Measurements from ENCODE around the gene BARX2. TPM values are rescaled to one million over a fixed set of nuclear protein-coding genes. Genes with fewer than 3 reads are reported as not detected.

BARX2 gene
- total and polyA plus RNA-seq, 5 donors: not detected

DNA sequence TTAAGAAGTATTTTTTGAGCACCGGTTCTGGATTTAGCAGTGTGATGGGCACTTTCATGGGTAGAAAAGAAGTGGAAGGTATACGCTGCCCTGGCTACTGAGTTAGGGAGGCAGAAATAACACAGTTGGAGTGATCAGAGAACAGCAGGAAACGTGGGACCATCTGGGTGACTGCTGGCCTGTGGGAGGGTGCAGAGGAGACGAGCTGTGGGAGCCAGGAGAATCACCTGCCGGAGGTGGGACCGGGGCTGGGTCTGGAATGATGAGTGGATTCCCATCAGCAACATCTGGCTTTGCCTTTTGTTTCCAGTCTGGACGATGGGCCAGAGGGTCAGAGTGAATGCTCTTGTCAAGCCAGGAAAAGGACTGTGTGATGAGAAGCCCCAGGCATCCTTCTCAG lies 66.5 kb downstream of the BARX2 start:
- 68% methylated on average over 7 of the region's 7 CpGs for WGBS
- Histone ChIP-seq H3K4me3 (ENCODE audit: low read length) (no peak overlapping the region), H3K27me3 (ENCODE audit: control insufficient read depth, insufficient read depth) (no peaks in the 10 kb centered on the region), H3K9me3 (ENCODE audit: control insufficient read depth, low read length) (no peaks in the 10 kb centered on the region), H3K27ac (ENCODE audit: low read length) (no peak overlapping the region), H3K4me1 (ENCODE audit: control insufficient read depth, insufficient read depth, low read length) (no peaks in the 10 kb centered on the region)
- no peak for ATAC-seq
- intact Hi-C loops (cut with DNase I): no loop called here
- DNase-seq: no peak

DNA sequence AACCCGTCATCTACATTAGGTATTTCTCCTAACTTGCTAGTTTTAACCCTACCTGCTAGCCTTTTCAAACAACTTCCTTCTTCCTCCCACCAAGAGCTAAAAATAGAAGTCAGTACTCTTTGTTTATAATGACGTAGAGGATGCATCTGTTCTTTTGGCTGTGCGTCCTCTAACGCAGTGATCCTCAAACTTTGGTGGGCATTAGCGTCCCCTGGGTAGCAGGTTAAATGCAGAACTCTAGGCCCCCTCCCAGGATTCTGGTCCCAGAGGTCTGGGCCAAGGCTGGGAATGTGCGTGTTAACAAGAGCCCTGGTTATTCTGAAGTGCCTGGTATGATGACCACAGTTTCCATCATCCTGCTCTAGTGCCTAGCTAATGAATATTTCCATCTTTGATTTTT lies 67.6 kb downstream of the BARX2 start:
- ATAC-seq (no peak), DNase-seq (no peak)
- Histone ChIP-seq H3K27me3 (ENCODE audit: control insufficient read depth, insufficient read depth) (no peaks in the 10 kb centered on the region), H3K9me3 (ENCODE audit: control insufficient read depth, low read length) (no peaks in the 10 kb centered on the region), H3K4me1 (ENCODE audit: control insufficient read depth, insufficient read depth, low read length) (no peaks in the 10 kb centered on the region), H3K27ac (ENCODE audit: low read length) (no peak overlapping the region), H3K4me3 (ENCODE audit: low read length) (no peak overlapping the region)
- intact Hi-C loops (cut with DNase I): no loop called here
- 49% methylated on average over 6 of the region's 6 CpGs for WGBS

DNA sequence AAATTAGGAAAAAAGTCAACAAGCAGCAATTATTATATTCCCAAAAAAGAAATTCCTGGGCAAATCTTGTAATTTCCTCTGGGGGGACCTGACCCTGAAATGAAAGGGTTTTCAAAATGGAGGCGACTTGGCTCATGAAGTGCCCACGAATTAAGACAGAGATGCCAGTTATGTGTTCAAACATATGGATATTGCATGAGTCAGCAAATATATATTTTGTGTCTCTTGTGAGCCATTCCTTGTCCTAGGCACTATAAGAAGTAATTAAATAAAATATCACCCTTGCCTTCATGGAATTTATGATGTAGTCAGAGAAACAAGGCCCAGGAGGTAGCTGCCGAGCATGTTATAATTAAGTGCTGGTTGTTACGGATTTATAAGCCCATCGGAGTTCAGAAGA lies 68.6 kb downstream of the BARX2 start:
- WGBS: 77% methylated on average over 5 of the region's 5 CpGs
- intact Hi-C loops (cut with DNase I): no loop called here

DNA sequence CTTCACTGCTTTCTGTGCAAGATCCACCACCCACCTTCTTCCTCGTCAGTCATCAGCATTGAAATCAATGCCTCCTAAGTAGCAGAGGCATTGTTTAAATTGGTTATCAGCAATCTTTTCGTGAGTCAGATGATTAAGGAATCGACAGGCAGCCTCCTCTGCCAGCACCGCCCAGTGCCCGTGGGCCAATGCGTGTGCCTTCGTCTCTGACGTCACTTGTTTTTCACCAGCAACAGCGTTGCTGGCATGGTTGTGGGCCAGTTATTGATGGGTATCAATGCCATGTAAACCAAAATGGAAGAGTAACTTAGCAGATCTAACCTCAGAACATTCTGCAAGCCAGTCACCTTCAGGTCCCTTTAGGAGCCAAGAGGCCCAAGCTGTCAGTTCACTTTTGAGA lies 69.6 kb downstream of the BARX2 start:
- no peaks in the 10 kb centered on the region for H3K4me1 ChIP-seq (ENCODE audit: control insufficient read depth, insufficient read depth, low read length)
- 85% methylated on average over 9 of the region's 9 CpGs for WGBS
- ATAC-seq: no peak
- H3K27ac ChIP-seq (ENCODE audit: low read length): no peak overlapping the region
- H3K4me3 ChIP-seq (ENCODE audit: low read length): no peak overlapping the region
- no peak for DNase-seq
- no peaks in the 10 kb centered on the region for H3K9me3 ChIP-seq (ENCODE audit: control insufficient read depth, low read length)
- intact Hi-C loops (cut with DNase I): no loop called here
- no peaks in the 10 kb centered on the region for H3K27me3 ChIP-seq (ENCODE audit: control insufficient read depth, insufficient read depth)

More for the DNA sequence above, 68.6 kb downstream of the BARX2 start:
- Histone ChIP-seq H3K27me3 (ENCODE audit: control insufficient read depth, insufficient read depth) (no peaks in the 10 kb centered on the region), H3K27ac (ENCODE audit: low read length) (no peak overlapping the region), H3K4me3 (ENCODE audit: low read length) (no peak overlapping the region), H3K9me3 (ENCODE audit: control insufficient read depth, low read length) (no peaks in the 10 kb centered on the region), H3K4me1 (ENCODE audit: control insufficient read depth, insufficient read depth, low read length) (no peaks in the 10 kb centered on the region)
- ATAC-seq: no peak
- DNase-seq: no peak

DNA sequence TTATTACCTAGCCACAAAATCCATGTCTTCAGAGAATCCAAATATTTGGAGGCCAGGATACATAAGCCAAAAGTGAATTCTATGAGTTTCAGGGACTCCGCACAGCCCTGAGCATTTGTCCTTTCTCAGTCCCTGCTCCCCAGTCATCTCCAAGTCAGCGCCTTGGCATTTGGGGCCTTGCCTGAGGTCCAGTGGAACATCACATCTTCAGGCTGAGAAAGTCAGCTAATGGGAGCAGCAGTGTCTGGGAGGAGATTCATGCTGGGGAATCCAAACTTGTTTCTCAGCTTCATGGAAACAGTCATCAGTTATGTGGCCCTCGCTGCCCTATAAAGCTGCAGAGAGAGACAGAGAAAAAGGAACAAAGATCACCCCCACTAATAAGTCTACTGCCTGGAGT lies 70.9 kb downstream of the BARX2 start:
- DNase-seq: no peak
- Histone ChIP-seq H3K9me3 (ENCODE audit: control insufficient read depth, low read length) (no peaks in the 10 kb centered on the region), H3K4me1 (ENCODE audit: control insufficient read depth, insufficient read depth, low read length) (no peaks in the 10 kb centered on the region), H3K27me3 (ENCODE audit: control insufficient read depth, insufficient read depth) (no peaks in the 10 kb centered on the region), H3K27ac (ENCODE audit: low read length) (no peak overlapping the region), H3K4me3 (ENCODE audit: low read length) (no peak overlapping the region)
- intact Hi-C loops (cut with DNase I): no loop called here
- WGBS: 86% methylated on average over 3 of the region's 3 CpGs
- ATAC-seq: no peak

DNA sequence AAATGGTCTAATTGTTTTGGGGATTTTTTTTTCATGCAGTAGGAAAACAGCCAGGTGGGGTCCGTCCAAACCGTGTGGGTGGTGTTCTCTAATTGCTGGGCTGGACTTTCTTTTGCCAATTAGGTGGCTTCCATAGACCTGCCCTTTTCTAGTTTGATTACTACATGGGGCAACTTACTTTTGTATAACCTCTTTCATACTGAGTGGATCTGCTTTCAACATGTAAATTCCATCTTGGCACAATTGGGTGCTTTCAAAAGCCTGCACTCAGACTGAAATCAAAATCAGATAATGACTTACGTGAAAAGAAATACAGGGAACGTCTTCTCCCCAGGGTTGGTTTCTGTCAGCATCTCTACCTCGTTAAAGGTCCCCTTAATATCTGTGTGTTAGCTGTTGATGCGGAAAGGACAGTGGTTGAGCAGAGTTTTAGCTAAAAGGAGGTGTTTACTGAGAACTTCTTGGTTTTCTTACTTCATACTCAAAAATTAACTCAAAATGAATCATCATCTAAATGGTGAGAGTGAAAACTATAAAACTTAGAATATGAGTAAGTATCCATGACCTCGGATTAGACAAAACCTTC lies 72.1 kb downstream of the BARX2 start:
- Histone ChIP-seq H3K4me1 (ENCODE audit: control insufficient read depth, insufficient read depth, low read length) (no peaks in the 10 kb centered on the region), H3K4me3 (ENCODE audit: low read length) (no peak overlapping the region), H3K27me3 (ENCODE audit: control insufficient read depth, insufficient read depth) (no peaks in the 10 kb centered on the region), H3K27ac (ENCODE audit: low read length) (no peak overlapping the region), H3K9me3 (ENCODE audit: control insufficient read depth, low read length) (no peaks in the 10 kb centered on the region)
- DNase-seq: no peak
- intact Hi-C loops (cut with DNase I): no loop called here
- ATAC-seq: no peak
- 59% methylated on average over 7 of the region's 7 CpGs for WGBS

DNA sequence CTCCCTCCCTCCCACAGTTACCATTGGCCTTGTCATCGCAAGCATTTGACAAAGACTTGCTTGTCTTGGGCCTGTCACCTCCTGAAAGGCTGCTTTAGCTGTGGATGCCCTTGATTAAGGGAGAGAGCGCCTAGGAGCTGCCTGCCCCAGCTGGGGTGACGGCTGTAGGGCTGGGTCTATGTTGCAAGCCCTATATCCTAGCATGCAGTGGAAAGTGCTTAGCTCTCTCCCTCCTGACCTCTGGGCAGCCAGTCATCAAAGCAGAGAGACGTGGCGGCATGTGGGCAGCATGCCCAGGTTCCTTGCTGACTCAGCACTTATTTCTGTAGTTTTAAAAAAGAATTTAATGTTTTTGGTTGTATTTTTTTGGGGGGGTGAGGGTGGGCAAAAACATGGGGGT lies 75.9 kb downstream of the BARX2 start:
- Histone ChIP-seq H3K27ac (ENCODE audit: low read length) (no peak overlapping the region), H3K4me1 (ENCODE audit: control insufficient read depth, insufficient read depth, low read length) (no peaks in the 10 kb centered on the region), H3K4me3 (ENCODE audit: low read length) (no peak overlapping the region), H3K9me3 (ENCODE audit: control insufficient read depth, low read length) (no peaks in the 10 kb centered on the region), H3K27me3 (ENCODE audit: control insufficient read depth, insufficient read depth) (no peaks in the 10 kb centered on the region)
- no peak for DNase-seq
- ATAC-seq: no peak
- WGBS: 52% methylated on average over 5 of the region's 5 CpGs
- intact Hi-C loops (cut with DNase I): no loop called here

DNA sequence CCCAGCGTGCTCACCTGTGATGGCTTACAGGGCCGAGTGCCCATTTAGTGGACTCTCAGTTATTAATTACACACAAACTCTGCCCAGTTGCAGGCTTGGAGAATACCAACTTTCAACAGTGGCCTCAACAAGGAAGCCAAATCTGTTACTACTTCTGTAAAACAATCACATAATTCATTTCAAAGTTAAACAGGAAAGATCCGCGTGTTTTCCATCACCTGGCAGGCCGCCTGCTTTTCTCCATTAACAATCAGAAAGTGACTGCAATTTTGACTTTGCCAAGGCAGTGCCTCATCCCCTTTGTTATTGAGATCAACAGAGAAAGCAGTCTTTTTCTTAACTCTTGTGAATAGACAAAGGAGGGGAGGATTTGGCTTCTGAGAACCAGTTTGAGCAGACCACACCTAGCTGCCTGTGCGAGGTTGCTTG lies 77.7 kb downstream of the BARX2 start:
- no peak overlapping the region for H3K4me3 ChIP-seq (ENCODE audit: low read length)
- H3K9me3 ChIP-seq (ENCODE audit: control insufficient read depth, low read length): no peaks in the 10 kb centered on the region
- no peaks in the 10 kb centered on the region for H3K27me3 ChIP-seq (ENCODE audit: control insufficient read depth, insufficient read depth)
- intact Hi-C loops (cut with DNase I): no loop called here
- ATAC-seq (no peak), DNase-seq (no peak)
- no peaks in the 10 kb centered on the region for H3K4me1 ChIP-seq (ENCODE audit: control insufficient read depth, insufficient read depth, low read length)
- WGBS: 57% methylated on average over 6 of the region's 6 CpGs
- H3K27ac ChIP-seq (ENCODE audit: low read length): no peak overlapping the region

DNA sequence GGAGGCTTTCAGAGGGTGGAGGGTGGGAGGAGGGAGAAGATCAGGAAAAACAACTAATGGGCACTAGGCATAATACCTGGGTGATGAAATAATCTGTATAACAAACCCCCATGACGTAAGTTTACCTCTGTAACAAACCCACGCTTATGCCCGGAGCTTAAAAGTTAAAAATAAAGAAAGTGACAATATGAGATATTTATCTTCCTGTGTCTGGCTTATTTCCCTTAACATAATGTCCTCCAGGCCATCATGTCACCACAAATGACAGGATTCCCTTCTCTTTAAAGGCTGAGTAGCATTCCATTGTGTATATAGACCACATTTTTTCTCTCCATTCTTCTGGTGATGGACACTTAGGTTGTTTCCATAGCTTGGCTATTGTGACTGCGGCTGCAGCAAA lies 79.5 kb downstream of the BARX2 start:
- Histone ChIP-seq H3K27ac (ENCODE audit: low read length) (no peak overlapping the region), H3K4me3 (ENCODE audit: low read length) (no peak overlapping the region), H3K9me3 (ENCODE audit: control insufficient read depth, low read length) (no peaks in the 10 kb centered on the region), H3K4me1 (ENCODE audit: control insufficient read depth, insufficient read depth, low read length) (no peaks in the 10 kb centered on the region), H3K27me3 (ENCODE audit: control insufficient read depth, insufficient read depth) (no peaks in the 10 kb centered on the region)
- no peak for DNase-seq
- no peak for ATAC-seq
- WGBS: 76% methylated on average over 4 of the region's 4 CpGs
- intact Hi-C loops (cut with DNase I): no loop called here

DNA sequence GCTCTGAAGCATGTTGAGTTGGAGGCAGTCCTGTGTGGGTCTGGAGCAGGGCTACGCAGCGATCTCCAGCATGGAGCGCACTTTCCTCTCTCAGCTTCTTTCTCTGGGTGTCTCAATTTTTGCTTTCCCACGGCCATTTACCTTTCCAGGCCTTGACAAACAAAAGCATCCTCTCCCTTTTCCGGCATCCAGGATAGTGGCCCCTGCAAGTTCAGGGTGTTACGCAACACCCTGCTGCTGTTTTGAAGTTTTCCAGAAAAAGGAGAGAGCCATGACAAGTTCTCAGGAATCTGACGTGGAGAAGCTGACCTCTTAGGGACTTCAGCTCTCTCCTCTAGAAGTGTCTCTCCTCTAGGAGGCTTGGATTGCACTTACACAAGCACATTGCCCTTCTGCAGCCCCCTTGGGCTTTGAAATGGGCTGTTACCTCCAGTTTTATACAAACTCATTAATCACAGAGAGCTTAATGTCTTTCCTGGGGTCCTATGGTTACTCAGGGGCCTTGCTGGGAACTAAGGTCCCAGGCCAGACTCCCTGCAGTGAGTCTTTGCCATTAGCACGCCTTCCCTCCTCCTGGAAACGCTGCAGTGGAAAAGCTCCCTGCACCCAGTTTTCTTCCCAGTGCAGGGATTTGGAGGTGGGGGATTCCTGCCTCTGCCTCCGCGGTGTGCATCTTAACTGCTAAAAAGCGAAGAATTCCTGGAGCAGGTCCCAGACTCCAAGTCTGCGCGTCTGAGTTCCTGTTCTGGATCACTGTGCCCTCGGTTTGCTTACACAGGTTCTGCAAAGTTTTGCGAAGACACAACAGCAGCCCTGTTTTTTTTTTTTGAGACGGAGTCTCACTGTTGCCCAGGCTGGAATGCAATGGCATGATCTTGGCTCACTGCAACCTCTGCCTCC lies 80.4 kb downstream of the BARX2 start:
- 65% methylated on average over 17 of the region's 17 CpGs for WGBS
- intact Hi-C loops (cut with DNase I): no loop called here
- H3K27me3 ChIP-seq (ENCODE audit: control insufficient read depth, insufficient read depth): no peaks in the 10 kb centered on the region
- no peaks in the 10 kb centered on the region for H3K4me1 ChIP-seq (ENCODE audit: control insufficient read depth, insufficient read depth, low read length)
- ATAC-seq (no peak), DNase-seq (no peak)
- H3K4me3 ChIP-seq (ENCODE audit: low read length): no peak overlapping the region
- no peak overlapping the region for H3K27ac ChIP-seq (ENCODE audit: low read length)
- no peaks in the 10 kb centered on the region for H3K9me3 ChIP-seq (ENCODE audit: control insufficient read depth, low read length)

DNA sequence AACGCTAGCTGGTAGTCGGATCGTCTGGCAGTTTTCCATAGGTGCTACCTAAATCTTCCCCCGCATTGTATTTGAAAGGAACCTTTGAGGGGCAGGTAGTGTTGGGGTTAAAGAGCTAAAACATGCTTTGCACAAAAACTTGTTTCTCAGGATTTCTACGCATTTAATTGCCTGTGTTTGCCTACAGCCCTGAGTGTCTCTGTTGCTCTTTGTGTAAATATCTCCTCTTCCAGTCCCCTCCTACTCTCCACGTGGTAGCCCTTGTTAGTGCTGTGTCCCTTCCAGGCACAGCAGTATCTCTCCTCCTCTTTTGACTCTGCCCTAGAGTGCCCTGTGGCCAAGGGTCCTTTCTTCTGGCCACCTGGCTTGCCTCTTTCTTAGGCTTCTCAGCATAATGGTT lies 81.7 kb downstream of the BARX2 start:
- WGBS: 52% methylated on average over 6 of the region's 6 CpGs
- Histone ChIP-seq H3K9me3 (ENCODE audit: control insufficient read depth, low read length) (no peaks in the 10 kb centered on the region), H3K4me3 (ENCODE audit: low read length) (no peak overlapping the region), H3K27me3 (ENCODE audit: control insufficient read depth, insufficient read depth) (no peaks in the 10 kb centered on the region), H3K4me1 (ENCODE audit: control insufficient read depth, insufficient read depth, low read length) (no peaks in the 10 kb centered on the region), H3K27ac (ENCODE audit: low read length) (no peak overlapping the region)
- no peak for DNase-seq
- no peak for ATAC-seq
- intact Hi-C loops (cut with DNase I): no loop called here
